ENCODE measurements around the gene ZNF576. TPM values are rescaled to one million over a fixed set of nuclear protein-coding genes. Genes with fewer than 3 reads are reported as not detected.

The ZNF576 gene
- total and polyA plus RNA-seq, 9 of the 15 experiments (the other 6 are each of a cell fraction or from before 2014, with no cell fraction given), result 6.8 to 18.2 (median 12.2) TPM

DNA sequence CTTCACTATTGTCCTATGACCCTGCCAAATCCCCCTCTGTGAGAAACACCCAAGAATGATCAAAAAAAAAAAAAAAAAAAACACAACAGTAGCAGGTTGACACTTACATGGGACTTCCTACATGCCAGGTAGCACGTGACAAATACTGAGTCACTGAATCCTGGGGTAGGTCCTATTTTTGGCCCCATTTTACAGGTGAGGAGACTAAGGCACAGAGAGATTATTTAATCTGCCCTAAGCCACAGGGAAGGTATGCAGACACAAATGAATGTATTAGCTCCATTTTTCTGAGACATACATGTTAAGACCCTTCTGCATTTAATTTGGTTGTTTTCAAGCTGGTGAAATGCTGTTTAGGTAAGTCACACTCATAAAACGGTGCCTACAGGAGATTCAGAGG, 47.7 kb upstream of the ZNF576 start (continued):
- TF ChIP-seq, protein P1, sequence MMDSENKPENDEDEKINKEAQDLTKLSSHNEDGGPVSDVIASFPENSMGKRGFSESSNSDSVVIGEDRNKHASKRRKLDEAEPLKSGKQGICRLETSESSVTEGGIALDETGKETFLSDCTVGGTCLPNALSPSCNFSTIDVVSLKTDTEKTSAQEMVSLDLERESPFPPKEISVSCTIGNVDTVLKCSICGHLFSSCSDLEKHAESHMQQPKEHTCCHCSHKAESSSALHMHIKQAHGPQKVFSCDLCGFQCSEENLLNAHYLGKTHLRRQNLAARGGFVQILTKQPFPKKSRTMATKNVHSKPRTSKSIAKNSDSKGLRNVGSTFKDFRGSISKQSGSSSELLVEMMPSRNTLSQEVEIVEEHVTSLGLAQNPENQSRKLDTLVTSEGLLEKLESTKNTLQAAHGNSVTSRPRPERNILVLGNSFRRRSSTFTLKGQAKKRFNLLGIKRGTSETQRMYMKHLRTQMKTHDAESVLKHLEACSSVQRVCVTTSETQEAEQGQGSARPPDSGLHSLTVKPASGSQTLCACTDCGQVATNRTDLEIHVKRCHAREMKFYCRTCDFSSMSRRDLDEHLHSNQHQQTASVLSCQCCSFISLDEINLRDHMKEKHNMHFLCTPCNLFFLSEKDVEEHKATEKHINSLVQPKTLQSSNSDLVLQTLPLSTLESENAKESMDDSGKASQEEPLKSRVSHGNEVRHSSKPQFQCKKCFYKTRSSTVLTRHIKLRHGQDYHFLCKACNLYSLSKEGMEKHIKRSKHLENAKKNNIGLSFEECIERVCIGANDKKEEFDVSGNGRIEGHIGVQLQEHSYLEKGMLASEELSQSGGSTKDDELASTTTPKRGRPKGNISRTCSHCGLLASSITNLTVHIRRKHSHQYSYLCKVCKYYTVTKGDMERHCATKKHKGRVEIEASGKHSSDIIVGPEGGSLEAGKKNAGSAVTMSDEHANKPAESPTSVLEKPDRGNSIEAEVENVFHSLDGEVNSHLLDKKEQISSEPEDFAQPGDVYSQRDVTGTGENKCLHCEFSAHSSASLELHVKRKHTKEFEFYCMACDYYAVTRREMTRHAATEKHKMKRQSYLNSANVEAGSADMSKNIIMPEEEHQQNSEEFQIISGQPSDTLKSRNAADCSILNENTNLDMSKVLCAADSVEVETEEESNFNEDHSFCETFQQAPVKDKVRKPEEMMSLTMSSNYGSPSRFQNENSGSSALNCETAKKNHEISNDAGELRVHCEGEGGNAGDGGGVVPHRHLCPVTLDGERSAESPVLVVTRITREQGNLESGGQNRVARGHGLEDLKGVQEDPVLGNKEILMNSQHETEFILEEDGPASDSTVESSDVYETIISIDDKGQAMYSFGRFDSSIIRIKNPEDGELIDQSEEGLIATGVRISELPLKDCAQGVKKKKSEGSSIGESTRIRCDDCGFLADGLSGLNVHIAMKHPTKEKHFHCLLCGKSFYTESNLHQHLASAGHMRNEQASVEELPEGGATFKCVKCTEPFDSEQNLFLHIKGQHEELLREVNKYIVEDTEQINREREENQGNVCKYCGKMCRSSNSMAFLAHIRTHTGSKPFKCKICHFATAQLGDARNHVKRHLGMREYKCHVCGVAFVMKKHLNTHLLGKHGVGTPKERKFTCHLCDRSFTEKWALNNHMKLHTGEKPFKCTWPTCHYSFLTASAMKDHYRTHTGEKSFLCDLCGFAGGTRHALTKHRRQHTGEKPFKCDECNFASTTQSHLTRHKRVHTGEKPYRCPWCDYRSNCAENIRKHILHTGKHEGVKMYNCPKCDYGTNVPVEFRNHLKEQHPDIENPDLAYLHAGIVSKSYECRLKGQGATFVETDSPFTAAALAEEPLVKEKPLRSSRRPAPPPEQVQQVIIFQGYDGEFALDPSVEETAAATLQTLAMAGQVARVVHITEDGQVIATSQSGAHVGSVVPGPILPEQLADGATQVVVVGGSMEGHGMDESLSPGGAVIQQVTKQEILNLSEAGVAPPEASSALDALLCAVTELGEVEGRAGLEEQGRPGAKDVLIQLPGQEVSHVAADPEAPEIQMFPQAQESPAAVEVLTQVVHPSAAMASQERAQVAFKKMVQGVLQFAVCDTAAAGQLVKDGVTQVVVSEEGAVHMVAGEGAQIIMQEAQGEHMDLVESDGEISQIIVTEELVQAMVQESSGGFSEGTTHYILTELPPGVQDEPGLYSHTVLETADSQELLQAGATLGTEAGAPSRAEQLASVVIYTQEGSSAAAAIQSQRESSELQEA (IDR thresholded peaks at IDR 0.05; ENCODE audit: low read depth), result no peak
- TF ChIP-seq NFIX (CRISPR knock-in tag; IDR thresholded peaks at IDR 0.05; ENCODE audit: low read depth), result no peak
- no peak for TF ChIP-seq TAF9B (IDR thresholded peaks at IDR 0.05; ENCODE audit: partially characterized antibody)
- TF ChIP-seq, protein P2, sequence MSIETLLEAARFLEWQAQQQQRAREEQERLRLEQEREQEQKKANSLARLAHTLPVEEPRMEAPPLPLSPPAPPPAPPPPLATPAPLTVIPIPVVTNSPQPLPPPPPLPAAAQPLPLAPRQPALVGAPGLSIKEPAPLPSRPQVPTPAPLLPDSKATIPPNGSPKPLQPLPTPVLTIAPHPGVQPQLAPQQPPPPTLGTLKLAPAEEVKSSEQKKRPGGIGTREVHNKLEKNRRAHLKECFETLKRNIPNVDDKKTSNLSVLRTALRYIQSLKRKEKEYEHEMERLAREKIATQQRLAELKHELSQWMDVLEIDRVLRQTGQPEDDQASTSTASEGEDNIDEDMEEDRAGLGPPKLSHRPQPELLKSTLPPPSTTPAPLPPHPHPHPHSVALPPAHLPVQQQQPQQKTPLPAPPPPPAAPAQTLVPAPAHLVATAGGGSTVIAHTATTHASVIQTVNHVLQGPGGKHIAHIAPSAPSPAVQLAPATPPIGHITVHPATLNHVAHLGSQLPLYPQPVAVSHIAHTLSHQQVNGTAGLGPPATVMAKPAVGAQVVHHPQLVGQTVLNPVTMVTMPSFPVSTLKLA (conservative IDR thresholded peaks at IDR 0.05), result 0 out of 4 replicates have a peak, but pooled peaks of 1 of the 2 experiments have one; percentile 21
- 0 out of 3 replicates have a peak, but pooled peaks of 1 of the 2 experiments have one; percentile 27 for TF ChIP-seq CBX3 (IDR thresholded peaks at IDR 0.05; ENCODE audit: borderline replicate concordance in 1 of 2, low read length in 2 of 2)
- no peak for TF ChIP-seq ELF2 (CRISPR knock-in tag; IDR thresholded peaks at IDR 0.05)
- peak; percentile 89 for TF ChIP-seq RBM25 (IDR thresholded peaks at IDR 0.05; ENCODE audit: low read depth, low read length, severe bottlenecking)
- TF ChIP-seq NFE2L1 (tag; IDR thresholded peaks at IDR 0.05; ENCODE audit: borderline replicate concordance, low read depth), result no peak
- no peak for TF ChIP-seq ZNF589 (CRISPR knock-in tag; IDR thresholded peaks at IDR 0.05; ENCODE audit: low read depth)
- TF ChIP-seq RAD51 (IDR thresholded peaks at IDR 0.05; ENCODE audit: borderline replicate concordance, low read depth), result no peak
- TF ChIP-seq, protein P3, sequence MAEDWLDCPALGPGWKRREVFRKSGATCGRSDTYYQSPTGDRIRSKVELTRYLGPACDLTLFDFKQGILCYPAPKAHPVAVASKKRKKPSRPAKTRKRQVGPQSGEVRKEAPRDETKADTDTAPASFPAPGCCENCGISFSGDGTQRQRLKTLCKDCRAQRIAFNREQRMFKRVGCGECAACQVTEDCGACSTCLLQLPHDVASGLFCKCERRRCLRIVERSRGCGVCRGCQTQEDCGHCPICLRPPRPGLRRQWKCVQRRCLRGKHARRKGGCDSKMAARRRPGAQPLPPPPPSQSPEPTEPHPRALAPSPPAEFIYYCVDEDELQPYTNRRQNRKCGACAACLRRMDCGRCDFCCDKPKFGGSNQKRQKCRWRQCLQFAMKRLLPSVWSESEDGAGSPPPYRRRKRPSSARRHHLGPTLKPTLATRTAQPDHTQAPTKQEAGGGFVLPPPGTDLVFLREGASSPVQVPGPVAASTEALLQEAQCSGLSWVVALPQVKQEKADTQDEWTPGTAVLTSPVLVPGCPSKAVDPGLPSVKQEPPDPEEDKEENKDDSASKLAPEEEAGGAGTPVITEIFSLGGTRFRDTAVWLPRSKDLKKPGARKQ (CRISPR knock-in tag; IDR thresholded peaks at IDR 0.05), result no peak
- TF ChIP-seq POLR3A (IDR thresholded peaks at IDR 0.05; ENCODE audit: borderline replicate concordance, extremely low read depth, insufficient read depth, insufficient read length), result no peak
